Gastrocnemius medialis (tissue), 4 donors: ENCODE measurements around the gene SGCA. TPM values are rescaled to one million over a fixed set of nuclear protein-coding genes. Genes with fewer than 3 reads are reported as not detected.

Experiments
- ATAC-seq, 2 donors: fragments of 150-250 bp; one replicate each; pipeline ENCODE4 v1.9.1; 2016
- DNase-seq, 2 donors: peaks; one replicate each; pipeline ENCODE4 v3.0.0-alpha.2; 2019
- H3K27ac ChIP-seq, 4 donors: fragments of 200-600 bp; sonication (generic); 1 replicate in 1 of 4; 2 replicates in 3 of 4; pipeline ENCODE4 v1.5.1; 2016 to 2018; ENCODE audit warnings: mild to moderate bottlenecking in 2 of 4, moderate library complexity in 1 of 4
- H3K27me3 ChIP-seq, 3 donors: fragments of 200-600 bp; sonication (generic) in 2 of 3; 1 replicate in 1 of 3; 2 replicates in 2 of 3; pipeline versions ENCODE4 v1.5.1 to v1.6.0; 2016 to 2019; ENCODE audit warnings: mild to moderate bottlenecking in 1 of 3, moderate library complexity in 1 of 3
- H3K36me3 ChIP-seq, 2 donors: fragments of 200-600 bp; sonication (generic) in 1 of 2; one replicate each; pipeline ENCODE4 v1.5.1; 2017 to 2018
- H3K4me1 ChIP-seq, 2 donors: fragments of 200-600 bp; sonication (generic) in 1 of 2; one replicate each; pipeline ENCODE4 v1.5.1; 2016 to 2017; ENCODE audit warnings: mild to moderate bottlenecking in 2 of 2
- H3K4me3 ChIP-seq, 4 donors: fragments of 200-600 bp; sonication (generic) in 3 of 4; 1 replicate in 1 of 4; 2 replicates in 3 of 4; pipeline ENCODE4 v1.5.1; 2016 to 2019; ENCODE audit warnings: mild to moderate bottlenecking in 2 of 4
- H3K9me3 ChIP-seq, 3 donors: fragments of 200-600 bp; sonication (generic) in 2 of 3; 1 replicate in 1 of 3; 2 replicates in 2 of 3; pipeline ENCODE4 v1.5.1; 2016 to 2019
- POLR2A ChIP-seq, 2 donors: fragments of 450-650 bp; IDR thresholded peaks; one replicate each; pipeline ENCODE4 v1.6.1; 2017; ENCODE audit warnings: antibody characterized with exemption in 2 of 2, mild to moderate bottlenecking in 2 of 2, moderate library complexity in 2 of 2
- in situ Hi-C, 4 donors: fragments of 200-750 bp; cut with MboI; loops; one replicate each; pipeline versions ENCODE4 v1.15.0 to v1.8.0; 2017; ENCODE audit warnings: low sequenced_read_pairs in 4 of 4
- intact Hi-C: fragments of 100-400 bp; cut with DNase I; formaldehyde crosslinking; loops from one replicate; pipeline ENCODE4 v1.15.1; 2023; ENCODE audit warnings: low total_unique reads
- total RNA-seq, 4 donors: library from RNA; depleted of rRNA; stranded (reverse); fragments of >200 nt; gene quantifications; one replicate each; pipeline versions ENCODE4 v1.1.0 to v1.2.3, GENCODE V29; 2016
- TF ChIP-seq, protein P1 (sequence below), 5 experiments: fragments of 450-650 bp in 3 of 5; fragments of 200-600 bp in 2 of 5; sonication (generic) in 2 of 5; IDR thresholded peaks in 4 of 5; conservative IDR thresholded peaks in 1 of 5; 1 replicate in 4 of 5; 2 replicates in 1 of 5; pipeline ENCODE4 v1.5.1; 2016 to 2019; ENCODE audit warnings: antibody characterized with exemption in 5 of 5, mild to moderate bottlenecking in 3 of 5, moderate library complexity in 3 of 5

SGCA gene
- total RNA-seq, 4 donors from 2014 or later: 227 to 385 (median 292) TPM

DNA sequence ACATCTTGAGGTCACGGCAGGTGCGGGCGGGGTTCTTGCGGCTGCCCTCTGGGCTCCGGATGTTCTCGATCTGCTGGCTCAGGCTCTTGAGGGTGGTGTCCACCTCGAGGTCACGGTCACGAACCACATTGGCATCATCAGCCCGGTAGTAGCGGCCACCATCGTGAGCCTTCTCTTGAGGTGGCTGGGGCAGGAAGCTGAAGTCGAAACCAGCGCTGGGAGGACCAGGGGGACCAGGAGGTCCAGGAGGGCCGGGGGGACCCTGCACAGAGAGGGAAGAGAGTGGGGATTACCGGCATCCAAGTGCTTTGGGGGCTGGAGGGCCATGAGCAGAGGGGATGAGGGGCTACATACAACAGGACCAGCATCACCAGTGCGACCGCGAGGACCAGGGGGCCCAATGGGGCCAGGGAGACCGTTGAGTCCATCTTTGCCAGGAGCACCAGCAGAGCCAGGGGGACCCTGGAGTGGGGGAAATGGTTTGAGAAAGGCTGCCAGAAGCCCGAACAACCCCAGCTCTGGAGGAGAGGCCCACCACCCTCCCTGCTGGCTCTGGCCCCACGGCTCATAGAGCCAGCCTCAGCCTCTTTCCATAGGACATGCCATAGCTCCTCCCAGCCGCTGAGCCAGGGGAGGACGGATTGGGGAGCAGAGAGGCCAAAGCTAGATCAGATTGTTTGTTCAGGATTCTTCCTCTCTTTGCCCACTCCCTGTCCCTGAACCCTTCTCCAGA, 21.0 kb downstream of the SGCA start:
- TF ChIP-seq POLR2A (IDR thresholded peaks at IDR 0.05): no peak
- TF ChIP-seq, protein P1, sequence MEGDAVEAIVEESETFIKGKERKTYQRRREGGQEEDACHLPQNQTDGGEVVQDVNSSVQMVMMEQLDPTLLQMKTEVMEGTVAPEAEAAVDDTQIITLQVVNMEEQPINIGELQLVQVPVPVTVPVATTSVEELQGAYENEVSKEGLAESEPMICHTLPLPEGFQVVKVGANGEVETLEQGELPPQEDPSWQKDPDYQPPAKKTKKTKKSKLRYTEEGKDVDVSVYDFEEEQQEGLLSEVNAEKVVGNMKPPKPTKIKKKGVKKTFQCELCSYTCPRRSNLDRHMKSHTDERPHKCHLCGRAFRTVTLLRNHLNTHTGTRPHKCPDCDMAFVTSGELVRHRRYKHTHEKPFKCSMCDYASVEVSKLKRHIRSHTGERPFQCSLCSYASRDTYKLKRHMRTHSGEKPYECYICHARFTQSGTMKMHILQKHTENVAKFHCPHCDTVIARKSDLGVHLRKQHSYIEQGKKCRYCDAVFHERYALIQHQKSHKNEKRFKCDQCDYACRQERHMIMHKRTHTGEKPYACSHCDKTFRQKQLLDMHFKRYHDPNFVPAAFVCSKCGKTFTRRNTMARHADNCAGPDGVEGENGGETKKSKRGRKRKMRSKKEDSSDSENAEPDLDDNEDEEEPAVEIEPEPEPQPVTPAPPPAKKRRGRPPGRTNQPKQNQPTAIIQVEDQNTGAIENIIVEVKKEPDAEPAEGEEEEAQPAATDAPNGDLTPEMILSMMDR (IDR thresholded peaks at IDR 0.05 in 4 of 5, conservative IDR thresholded peaks at IDR 0.05 in 1 of 5): no peak
- Histone ChIP-seq H3K4me1 (no peaks in the 10 kb centered on the region), H3K27me3 (no peaks in the 10 kb centered on the region), H3K4me3 (no peak overlapping the region), H3K9me3 (no peaks in the 10 kb centered on the region), H3K27ac (no peak overlapping the region), H3K36me3 (no peaks in the 10 kb centered on the region)
- DNase-seq (no peak), ATAC-seq (no peak)
- in situ Hi-C loops (no loop called here), intact Hi-C loops (no loop called here)

DNA sequence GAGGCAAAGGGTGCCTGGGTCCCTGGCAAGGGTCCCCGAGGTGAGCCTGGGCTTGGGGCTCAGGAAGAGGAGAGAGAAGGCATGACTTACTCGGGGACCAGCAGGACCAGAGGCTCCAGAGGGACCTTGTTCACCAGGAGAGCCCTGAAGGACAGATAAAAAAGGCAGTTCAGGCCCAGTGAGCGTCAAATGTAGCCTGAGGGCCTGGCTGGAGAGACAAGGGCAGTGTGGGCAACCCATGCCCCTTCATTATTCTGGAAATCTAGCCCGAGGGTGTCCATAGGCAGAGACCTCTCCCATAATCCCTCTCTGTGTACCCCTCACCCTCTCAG, 21.6 kb downstream of the SGCA start:
- in situ Hi-C loops: no loop called here
- H3K27me3 ChIP-seq: no peaks in the 10 kb centered on the region
- H3K4me1 ChIP-seq: no peaks in the 10 kb centered on the region

DNA sequence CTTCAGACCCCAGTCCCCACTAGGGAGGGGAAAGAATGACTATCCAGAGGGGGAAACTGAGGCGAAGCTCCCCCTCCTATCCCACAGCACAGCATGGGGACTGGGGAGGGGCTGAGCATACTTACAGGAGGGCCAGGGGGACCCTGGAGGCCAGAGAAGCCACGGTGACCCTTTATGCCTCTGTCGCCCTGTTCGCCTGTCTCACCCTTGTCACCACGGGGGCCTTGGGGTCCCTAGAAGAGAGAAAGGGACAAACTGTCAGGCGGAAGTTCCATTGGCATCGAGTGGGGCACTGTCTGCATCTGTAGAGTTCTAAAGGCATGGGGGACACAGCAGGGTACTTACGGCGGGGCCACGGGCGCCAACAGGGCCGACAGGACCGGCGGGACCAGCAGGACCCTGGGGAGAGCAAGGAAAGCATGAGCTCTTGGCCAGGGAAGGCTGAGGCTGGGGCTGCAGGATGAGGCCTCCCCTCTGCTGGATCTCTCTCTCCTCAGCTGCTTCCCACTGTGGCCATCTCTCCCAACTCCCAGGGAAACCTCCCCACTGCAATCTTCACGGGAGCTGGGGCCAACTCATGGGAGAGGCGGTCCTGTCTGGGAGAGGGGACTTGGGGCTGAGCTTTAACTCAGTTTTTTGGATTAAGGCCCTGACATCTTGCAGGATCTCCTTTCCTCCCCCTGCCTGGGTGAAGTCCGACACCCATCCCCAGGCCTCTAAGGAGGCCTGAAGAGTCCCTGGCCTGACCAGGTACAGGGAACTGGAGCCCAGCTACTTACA, 22.1 kb downstream of the SGCA start:
- no peaks in the 10 kb centered on the region for H3K9me3 ChIP-seq
- no peaks in the 10 kb centered on the region for H3K4me1 ChIP-seq
- in situ Hi-C loops: no loop called here
- DNase-seq: no peak
- no peaks in the 10 kb centered on the region for H3K36me3 ChIP-seq
- no peak for TF ChIP-seq POLR2A (IDR thresholded peaks at IDR 0.05)
- TF ChIP-seq, protein P1 (IDR thresholded peaks at IDR 0.05 in 4 of 5, conservative IDR thresholded peaks at IDR 0.05 in 1 of 5): no peak
- no peak overlapping the region for H3K27ac ChIP-seq
- no peak overlapping the region for H3K4me3 ChIP-seq
- H3K27me3 ChIP-seq: no peaks in the 10 kb centered on the region
- intact Hi-C loops: no loop called here
- no peak for ATAC-seq

More for the DNA sequence above, 21.6 kb downstream of the SGCA start:
- no peak for DNase-seq
- Histone ChIP-seq H3K4me3 (no peak overlapping the region), H3K36me3 (no peaks in the 10 kb centered on the region), H3K27ac (no peak overlapping the region), H3K9me3 (no peaks in the 10 kb centered on the region)
- intact Hi-C loops: no loop called here
- no peak for ATAC-seq
- TF ChIP-seq POLR2A (IDR thresholded peaks at IDR 0.05): no peak
- TF ChIP-seq, protein P1 (IDR thresholded peaks at IDR 0.05 in 4 of 5, conservative IDR thresholded peaks at IDR 0.05 in 1 of 5): no peak

DNA sequence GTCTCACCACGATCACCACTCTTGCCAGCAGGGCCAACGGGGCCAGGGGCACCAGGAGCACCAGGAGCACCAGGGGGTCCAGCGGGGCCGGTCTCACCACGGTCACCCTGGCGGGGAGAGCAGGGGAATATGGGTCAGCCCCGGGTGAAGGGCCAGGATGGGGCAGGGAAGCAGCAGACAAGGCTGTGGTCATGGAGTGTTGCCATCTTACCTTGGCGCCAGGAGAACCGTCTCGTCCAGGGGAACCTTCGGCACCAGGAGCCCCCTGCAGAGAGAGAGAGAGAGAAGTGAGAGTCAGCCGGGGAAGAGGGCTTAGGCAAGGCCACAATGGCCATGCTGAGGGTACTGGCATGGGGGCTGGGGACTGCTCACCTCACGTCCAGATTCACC, 22.7 kb downstream of the SGCA start:
- in situ Hi-C loops (no loop called here), intact Hi-C loops (no loop called here)
- no peak for TF ChIP-seq POLR2A (IDR thresholded peaks at IDR 0.05)
- no peaks in the 10 kb centered on the region for H3K4me1 ChIP-seq
- H3K4me3 ChIP-seq: no peak overlapping the region
- DNase-seq (no peak), ATAC-seq (no peak)
- H3K27me3 ChIP-seq: no peaks in the 10 kb centered on the region
- no peak overlapping the region for H3K27ac ChIP-seq
- H3K9me3 ChIP-seq: no peaks in the 10 kb centered on the region
- H3K36me3 ChIP-seq: no peaks in the 10 kb centered on the region

DNA sequence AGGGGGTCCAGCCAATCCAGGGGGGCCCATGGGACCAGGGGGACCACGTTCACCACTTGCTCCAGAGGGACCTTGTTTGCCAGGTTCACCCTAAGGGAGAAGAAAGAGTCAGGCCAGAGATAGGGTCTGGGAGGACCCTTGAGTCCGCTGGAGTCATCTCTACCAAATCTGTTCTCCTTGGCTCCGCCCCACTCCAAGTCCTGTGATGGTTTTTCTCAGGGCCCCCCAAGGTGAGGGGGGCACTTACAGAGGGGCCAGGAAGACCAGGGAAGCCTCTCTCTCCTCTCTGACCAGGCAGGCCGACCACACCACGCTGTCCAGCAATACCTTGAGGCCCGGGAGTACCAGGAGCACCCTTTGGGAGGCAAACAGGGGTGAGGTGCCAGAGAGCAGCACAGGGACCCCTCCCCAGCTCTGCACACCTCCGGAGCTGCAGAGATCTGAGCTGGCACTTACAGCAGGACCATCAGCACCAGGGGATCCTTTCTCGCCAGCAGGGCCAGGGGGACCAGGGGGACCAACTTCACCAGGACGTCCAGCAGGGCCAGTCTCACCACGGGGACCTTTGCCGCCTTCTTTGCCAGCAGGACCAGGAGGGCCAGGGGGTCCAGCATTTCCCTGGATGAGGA, 23.2 kb downstream of the SGCA start:
- no peak overlapping the region for H3K27ac ChIP-seq
- ATAC-seq (no peak), DNase-seq (no peak)
- no peaks in the 10 kb centered on the region for H3K4me1 ChIP-seq
- no peak overlapping the region for H3K4me3 ChIP-seq
- no peaks in the 10 kb centered on the region for H3K9me3 ChIP-seq
- intact Hi-C loops: no loop called here
- TF ChIP-seq, protein P1 (IDR thresholded peaks at IDR 0.05 in 4 of 5, conservative IDR thresholded peaks at IDR 0.05 in 1 of 5): no peak
- TF ChIP-seq POLR2A (IDR thresholded peaks at IDR 0.05): no peak
- H3K27me3 ChIP-seq: no peaks in the 10 kb centered on the region
- in situ Hi-C loops: no loop called here
- no peaks in the 10 kb centered on the region for H3K36me3 ChIP-seq
